HG03066 (cell line): ENCODE results near the gene AFAP1.
A peak's percentile ranks its signal among the peaks of the same experiment; 100 is the strongest.

Source experiments
- ATAC-seq: cut with Tn5 transposase; IDR thresholded peaks from one replicate; pipeline ENCODE4 v1.9.1; 2021; ENCODE audit warnings: low read depth; ENCODE audit not compliant: unreplicated experiment

Gene AFAP1

GRCh38 chr4:7777871-7778509, 161.7 kb downstream of the AFAP1 start:
- ATAC-seq: no peak

- no peak for ATAC-seq
These were observed 162.5 kb downstream of the AFAP1 start for GRCh38 chr4:7777017-7777710.

- no peak for ATAC-seq
These were observed 164.3 kb downstream of the AFAP1 start for GRCh38 chr4:7775396-7775795.

- ATAC-seq: no peak
These were observed 165.1 kb downstream of the AFAP1 start for GRCh38 chr4:7774301-7775294.

DNA sequence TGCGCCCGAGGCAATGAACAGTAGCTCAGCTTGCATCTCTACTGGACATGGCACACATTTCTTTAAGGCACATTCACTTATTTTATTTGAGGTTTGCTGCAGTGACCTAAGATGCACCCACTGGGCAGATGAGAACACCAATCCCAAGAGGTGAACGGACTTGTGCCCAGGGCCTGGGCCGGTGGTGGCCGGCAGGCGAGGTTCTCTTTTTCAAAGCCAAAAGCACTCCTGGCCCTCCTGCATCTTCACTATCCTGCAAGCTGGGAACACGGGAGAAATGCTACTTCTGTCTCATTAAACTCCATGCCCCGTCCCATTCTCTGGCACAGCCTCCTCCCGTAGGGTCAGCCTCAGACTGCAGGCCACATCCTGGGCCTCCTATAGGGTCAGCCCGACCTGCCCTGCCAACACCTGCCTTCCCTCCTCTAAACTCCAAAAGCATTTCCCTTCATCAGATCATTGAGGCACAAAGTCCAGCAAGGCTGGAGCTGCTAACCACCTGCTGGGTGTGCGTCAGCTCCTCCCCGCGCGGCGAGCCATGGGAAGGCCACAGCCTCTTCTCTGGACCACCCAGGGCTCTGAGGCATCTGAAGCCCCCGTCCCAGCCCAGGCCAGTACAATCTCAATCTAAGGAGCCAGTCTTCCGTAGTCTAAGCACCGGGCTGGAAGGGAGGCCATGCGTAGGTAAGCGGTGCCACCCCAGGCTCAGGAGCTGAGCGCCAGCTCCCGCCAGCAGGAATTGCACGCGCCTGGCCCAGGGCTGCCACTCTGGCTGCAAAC, 166.1 kb downstream of the AFAP1 start:
- ATAC-seq: no peak

- no peak for ATAC-seq
These were observed 166.8 kb downstream of the AFAP1 start for GRCh38 chr4:7772711-7773385.

DNA sequence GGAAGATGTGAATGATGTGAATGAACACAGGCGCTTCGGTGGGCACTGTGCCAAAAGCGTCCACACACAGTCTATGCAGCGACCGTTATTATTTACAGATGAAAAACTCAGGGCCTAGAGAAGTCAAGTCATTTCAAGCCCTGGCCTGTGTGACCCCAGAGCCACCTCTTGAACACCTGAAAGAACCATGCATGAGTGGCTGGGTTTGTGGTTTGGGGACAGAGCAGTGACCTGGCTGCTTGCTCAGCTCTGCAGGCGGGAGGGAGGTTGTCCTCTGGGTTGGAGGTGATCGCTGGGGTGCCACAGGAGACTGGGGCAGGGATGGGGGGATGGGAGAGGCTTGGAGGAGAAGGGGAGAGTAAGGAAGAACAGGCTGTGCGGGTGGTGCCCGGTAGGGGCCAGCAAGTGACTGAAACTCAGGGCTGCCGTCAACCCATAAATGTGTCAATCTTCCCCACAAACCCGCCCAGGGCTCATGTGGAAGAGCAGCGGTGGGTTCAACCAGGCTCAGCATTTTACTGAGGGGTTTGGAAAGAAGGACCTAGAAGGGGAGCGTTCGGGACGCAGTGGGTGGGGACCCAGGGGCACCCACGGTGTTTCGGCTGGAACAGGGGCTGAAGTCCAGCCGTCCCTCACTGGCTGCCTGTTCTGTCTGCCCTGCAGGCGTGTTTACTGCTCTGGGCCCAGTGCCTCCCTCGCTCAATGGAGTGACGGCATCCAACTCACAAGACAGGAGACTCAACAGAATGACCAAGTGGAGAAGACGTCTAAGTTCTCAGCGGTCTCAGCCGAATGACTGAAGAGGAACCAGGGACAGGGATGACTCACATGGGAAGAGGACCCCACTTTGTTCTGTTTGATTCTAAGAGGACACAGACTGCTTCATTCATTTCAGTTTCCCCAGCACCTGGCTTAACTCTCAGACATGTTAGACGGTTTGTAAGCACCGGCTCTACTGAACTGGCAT, 167.8 kb downstream of the AFAP1 start:
- peak; percentile 78 for ATAC-seq

DNA sequence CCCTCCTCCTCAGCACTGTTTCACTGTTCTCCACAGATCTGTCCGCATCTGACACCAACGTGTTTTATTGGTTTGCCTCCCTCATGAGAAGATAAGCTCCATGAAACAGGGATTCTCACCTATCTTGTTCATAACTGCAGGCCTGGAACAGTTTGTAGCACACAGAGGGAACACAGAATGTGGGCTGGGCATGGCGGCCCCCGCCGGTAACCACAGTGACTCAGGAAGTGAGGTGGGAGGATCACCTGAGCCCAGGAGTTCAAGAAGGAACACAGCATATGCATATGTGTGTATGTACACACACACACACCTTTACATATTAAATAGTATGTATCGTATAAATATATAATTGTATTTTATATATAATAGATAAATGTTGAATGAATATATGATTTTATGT, 168.6 kb downstream of the AFAP1 start:
- ATAC-seq: no peak

GRCh38 chr4:7770224-7771050, 169.2 kb downstream of the AFAP1 start:
- ATAC-seq: no peak

DNA sequence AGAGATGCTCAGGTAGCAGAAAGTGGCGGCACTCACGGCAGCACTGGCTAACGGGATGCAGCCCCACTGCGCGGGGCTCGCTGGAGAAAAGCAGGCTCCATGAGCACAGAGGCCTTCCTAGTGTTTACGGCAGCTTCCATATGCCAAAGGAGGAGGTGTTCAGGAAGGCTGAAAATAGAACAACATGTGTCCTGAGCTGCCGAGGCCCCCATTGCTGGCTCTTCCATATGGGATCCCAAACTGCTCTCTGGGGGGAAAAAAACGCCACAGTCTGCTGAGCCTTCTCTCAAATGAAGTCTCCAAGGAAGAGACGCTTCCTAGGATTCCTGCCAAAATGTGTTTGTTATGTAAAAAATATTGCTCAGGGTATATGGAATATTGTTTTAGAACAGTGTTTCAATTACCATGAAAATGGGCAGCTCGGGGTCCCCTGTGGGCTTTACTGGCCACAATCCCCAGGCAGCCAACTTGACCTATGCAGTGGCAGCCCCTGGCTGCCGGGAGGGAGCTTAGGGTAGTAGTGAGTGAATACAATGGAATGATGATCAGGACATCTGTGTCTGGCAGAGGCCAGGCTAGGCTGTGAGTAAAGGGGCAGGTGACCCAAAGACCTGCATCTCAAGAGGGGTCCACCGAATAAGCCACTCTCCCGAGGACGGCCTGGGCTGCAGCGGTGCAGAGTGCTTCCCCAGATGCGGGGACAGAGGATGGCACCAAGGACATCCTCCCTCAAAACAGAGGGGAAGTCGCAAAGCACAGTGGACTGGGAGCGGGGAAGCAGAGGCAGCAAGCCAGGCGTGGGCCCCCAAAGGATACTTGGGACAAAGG, 170.1 kb downstream of the AFAP1 start:
- no peak for ATAC-seq

DNA sequence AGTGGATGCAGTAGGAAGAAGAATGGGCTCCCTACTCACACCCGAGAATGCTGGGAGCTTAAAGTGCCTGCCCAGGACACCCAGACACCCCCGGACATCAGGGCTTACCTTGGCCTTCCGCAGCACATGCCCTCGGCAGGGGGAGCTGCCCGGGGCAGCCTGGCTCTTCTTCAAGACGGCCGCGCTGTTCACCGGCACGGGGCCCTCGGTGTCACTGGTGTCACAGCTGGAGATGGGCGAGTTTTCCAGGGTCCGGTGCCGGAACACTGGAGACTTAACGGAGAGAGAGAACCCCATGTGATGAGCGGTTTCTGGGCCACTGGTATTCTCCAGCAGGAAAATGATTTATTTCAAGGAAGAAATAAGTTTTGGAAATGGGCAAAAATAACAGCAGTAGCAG, 170.9 kb downstream of the AFAP1 start:
- no peak for ATAC-seq

DNA sequence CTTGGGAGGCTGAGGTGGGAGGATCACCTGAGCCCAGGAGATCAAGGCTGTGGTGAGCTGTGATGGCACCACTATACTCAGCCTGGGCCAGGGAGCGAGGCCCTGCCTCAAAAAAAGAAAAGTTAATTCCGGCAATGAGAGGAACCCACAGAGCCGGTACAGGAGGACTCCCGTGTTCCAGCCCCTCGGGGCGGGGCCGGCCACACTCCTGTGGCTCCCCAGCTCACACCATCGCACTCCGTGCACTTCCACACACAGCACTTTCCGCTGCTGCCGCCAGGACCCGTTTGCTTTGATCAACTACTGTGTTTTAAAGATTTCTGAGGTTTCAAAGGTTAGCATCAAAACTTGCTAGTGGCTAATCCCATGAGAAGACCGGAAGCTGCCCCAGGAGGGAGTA, 171.7 kb downstream of the AFAP1 start:
- no peak for ATAC-seq

- no peak for ATAC-seq
These were observed 172.1 kb downstream of the AFAP1 start for GRCh38 chr4:7767526-7767925.

DNA sequence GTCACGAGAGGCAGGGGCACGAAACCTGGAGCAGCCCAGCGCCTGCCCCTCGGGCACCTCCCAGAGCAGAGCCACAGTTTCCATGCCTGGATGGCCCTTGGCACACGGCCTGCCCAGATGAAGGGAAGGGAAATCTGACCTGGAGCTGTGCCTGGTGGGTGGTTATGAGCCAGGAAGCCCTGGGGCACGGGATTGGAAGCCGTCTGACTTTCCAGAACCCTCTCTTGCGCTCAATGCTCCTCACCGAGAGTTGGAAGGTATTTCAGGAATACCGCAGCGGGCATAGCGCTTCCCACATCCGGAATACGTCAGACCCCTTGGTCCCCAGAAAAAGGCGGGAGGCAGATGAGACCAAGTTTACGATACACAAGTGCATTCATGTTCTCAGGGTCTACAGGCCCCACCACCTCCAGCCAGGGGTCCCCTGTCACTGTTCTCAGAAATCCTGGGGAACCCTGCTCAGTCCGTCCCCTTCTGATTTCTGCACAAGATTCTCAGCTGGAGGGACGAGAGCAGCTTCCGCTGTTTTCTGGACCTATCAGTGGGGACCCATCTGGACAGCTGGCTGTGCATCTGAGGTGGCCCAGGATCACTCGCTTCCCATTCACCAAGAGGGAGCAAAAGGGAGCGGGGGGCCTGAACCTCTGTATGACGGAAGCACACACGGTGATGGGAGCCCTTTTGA, 172.9 kb downstream of the AFAP1 start:
- ATAC-seq: no peak

GRCh38 chr4:7766086-7766485, 173.6 kb downstream of the AFAP1 start:
- no peak for ATAC-seq

DNA sequence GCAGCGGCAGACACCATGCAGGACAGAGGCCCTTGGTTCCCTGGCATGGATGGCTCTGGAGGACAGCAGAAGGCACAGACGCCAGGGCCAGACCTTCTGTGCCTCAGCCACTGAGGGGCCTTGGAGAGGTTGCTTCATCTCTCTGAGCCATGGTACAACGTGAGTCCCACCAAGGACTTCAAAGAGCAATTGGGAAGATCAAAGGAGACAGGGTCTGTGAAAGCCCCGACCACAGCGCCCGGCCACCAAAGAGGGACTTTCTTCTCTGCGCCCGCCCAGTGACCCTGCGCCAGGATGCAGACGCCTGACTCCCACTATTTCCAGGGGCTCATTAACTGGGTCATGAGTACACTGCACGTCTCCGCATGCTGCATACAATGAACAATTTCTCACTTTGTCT, 174.0 kb downstream of the AFAP1 start:
- no peak for ATAC-seq

GRCh38 chr4:7764466-7764865, 175.2 kb downstream of the AFAP1 start:
- no peak for ATAC-seq
